MM.1S (cell line): ENCODE results near the gene HIPK4.

Source experiments
- EZH2 ChIP-seq: fragments of 300-600 bp; sonication (generic); optimal IDR thresholded peaks from 2 replicates; pipeline ENCODE3; 2017; ENCODE audit warnings: low read depth, mild to moderate bottlenecking, antibody characterized with exemption, low read length, mixed read lengths
- EZH2phosphoT487 ChIP-seq: fragments of 300-600 bp; sonication (generic); IDR thresholded peaks from 2 replicates; pipeline ENCODE4 v1.6.1; 2018; ENCODE audit warnings: antibody characterized with exemption, low read length
- TF ChIP-seq, protein P1 (sequence below): fragments of 300-600 bp; sonication (generic); IDR thresholded peaks from 2 replicates; pipeline ENCODE4 v1.5.1; 2016; ENCODE audit warnings: antibody characterized with exemption, low read length, mixed read lengths

DNA sequence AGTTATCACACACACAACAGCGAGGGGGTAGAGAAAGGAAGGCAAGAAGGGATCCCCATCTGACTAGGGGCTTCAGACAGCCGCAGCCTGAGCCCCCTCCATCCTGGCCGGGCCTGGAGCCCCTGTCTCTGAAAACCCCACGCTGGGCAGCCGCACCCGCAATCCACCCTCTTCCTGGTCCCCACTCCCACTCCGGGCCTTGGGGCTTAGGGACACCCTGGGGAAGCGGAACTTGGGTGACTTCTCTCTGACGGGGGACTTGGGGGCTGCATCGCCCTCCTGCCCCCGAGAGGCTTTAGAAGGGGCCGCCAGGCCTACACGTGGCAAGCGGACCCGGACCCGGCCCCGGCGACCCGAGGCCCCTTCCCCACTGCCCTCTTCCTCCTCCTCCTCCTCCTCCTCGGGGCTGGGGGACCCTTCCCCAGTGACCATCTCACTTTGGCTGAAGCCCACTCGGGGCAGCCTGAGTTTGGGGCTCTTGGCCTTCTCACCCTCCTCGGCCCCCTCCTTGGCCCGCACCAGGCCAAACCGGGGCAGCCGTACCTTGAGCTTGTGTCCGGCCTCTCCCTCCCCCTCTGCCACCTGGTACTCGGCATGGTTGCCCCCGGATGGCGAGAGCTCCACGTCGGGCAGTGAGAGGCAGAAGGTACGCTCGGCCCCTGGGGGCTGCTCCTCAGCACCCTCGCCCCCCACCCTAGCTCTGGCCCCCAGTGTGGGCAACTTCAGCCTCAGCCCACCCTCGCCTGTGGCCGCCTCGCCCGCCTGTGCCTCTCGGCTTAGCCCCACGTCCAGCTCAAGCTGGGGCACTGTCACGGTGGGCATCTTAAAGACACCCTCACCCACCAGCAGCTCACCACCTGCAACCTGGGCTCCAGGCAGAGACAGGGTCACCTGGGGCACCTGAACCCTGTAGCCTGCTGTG is 4.2 kb upstream of the HIPK4 start:
- TF ChIP-seq, protein P1, sequence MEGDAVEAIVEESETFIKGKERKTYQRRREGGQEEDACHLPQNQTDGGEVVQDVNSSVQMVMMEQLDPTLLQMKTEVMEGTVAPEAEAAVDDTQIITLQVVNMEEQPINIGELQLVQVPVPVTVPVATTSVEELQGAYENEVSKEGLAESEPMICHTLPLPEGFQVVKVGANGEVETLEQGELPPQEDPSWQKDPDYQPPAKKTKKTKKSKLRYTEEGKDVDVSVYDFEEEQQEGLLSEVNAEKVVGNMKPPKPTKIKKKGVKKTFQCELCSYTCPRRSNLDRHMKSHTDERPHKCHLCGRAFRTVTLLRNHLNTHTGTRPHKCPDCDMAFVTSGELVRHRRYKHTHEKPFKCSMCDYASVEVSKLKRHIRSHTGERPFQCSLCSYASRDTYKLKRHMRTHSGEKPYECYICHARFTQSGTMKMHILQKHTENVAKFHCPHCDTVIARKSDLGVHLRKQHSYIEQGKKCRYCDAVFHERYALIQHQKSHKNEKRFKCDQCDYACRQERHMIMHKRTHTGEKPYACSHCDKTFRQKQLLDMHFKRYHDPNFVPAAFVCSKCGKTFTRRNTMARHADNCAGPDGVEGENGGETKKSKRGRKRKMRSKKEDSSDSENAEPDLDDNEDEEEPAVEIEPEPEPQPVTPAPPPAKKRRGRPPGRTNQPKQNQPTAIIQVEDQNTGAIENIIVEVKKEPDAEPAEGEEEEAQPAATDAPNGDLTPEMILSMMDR, result no peak
- TF ChIP-seq EZH2 (no peak), EZH2phosphoT487 (no peak)
